IMR-90 (cell line): ENCODE data around the gene ASB6. TPM values are rescaled to one million over a fixed set of nuclear protein-coding genes. Genes with fewer than 3 reads are reported as not detected.

ENCODE experiments used
- ATAC-seq: fragments of 200-7000 bp; cut with Tn5 transposase; 2 replicates; pipeline ENCODE4 v1.9.1; 2020; ENCODE audit warnings: low read depth, mild to moderate bottlenecking, moderate library complexity
- BruUV-seq: library from RNA; stranded (reverse); fragments of 400-500 nt; replicated peaks from 2 replicates; lab custom pipeline; 2021; lab: Mats Ljungman, UMichigan
- CTCF ChIA-PET: fragments of 300-600 bp; formaldehyde crosslinking; extraction: SDS; loops from one replicate; lab custom pipeline; 2021; ENCODE audit warnings: antibody characterized with exemption; lab: Yijun Ruan, JAX
- POLR2A ChIA-PET: fragments of 300-600 bp; sonication (Branson Sonifier 250); formaldehyde crosslinking; loops from one replicate; lab custom pipeline; 2022; ENCODE audit warnings: antibody characterized with exemption; ENCODE audit not compliant: unreplicated experiment; lab: Charles Lee
- DNase-seq: peaks from one replicate; pipeline ENCODE4 v3.0.0; 2013
- H2AFZ ChIP-seq: replicated peaks from 2 replicates; pipeline ENCODE3; 2013; ENCODE audit warnings: low read length, mild to moderate bottlenecking; ENCODE audit not compliant: poor library complexity
- H2AK5ac ChIP-seq: 2 replicates; pipeline ENCODE4 v1.6.1; 2013; ENCODE audit warnings: low read depth, low read length, inconsistent platforms
- H2AK9ac ChIP-seq: replicated peaks from 2 replicates; pipeline ENCODE3; 2013; ENCODE audit warnings: mild to moderate bottlenecking, low read depth, low read length, moderate library complexity; ENCODE audit not compliant: poor library complexity
- H2BK120ac ChIP-seq: 2 replicates; pipeline ENCODE4 v1.6.1; 2013; ENCODE audit warnings: low read depth, low read length, inconsistent platforms
- H2BK15ac ChIP-seq: 3 replicates; pipeline ENCODE4 v1.6.1; 2013; ENCODE audit warnings: low read depth, low read length, inconsistent platforms
- H2BK20ac ChIP-seq: 2 replicates; pipeline ENCODE4 v1.6.1; 2013; ENCODE audit warnings: low read depth, mild to moderate bottlenecking, inconsistent platforms, low read length, moderate library complexity
- H2BK5ac ChIP-seq: 2 replicates; pipeline ENCODE4 v1.6.1; 2013; ENCODE audit warnings: mild to moderate bottlenecking, low read depth, low read length, inconsistent platforms; ENCODE audit not compliant: poor library complexity, severe bottlenecking
- H3K14ac ChIP-seq: replicated peaks from 2 replicates; pipeline ENCODE4 v1.6.1; 2013; ENCODE audit warnings: low read depth, low read length, inconsistent platforms
- H3K18ac ChIP-seq: 2 replicates; pipeline ENCODE4 v1.6.1; 2013; ENCODE audit warnings: low read depth, low read length, control low read depth
- H3K23ac ChIP-seq: 2 replicates; pipeline ENCODE4 v1.6.1; 2013; ENCODE audit warnings: low read depth, low read length, inconsistent platforms
- H3K27ac ChIP-seq: 2 replicates; pipeline ENCODE4 v1.5.1; 2013; ENCODE audit warnings: mild to moderate bottlenecking, control low read depth, low read length; ENCODE audit not compliant: insufficient read depth
- H3K27me3 ChIP-seq: 2 replicates; pipeline ENCODE4 v1.6.1; 2013; ENCODE audit warnings: low read length; ENCODE audit not compliant: control insufficient read depth, insufficient read depth
- H3K36me3 ChIP-seq: 2 replicates; pipeline ENCODE4 v1.6.1; 2013; ENCODE audit warnings: low read length, mixed read lengths; ENCODE audit not compliant: control insufficient read depth, insufficient read depth
- H3K4ac ChIP-seq: 2 replicates; pipeline ENCODE4 v1.6.1; 2013; ENCODE audit warnings: low read depth, low read length, inconsistent platforms
- H3K4me1 ChIP-seq: 2 replicates; pipeline ENCODE4 v1.6.1; 2013; ENCODE audit warnings: low read length, mixed read lengths; ENCODE audit not compliant: control insufficient read depth, insufficient read depth
- H3K4me2 ChIP-seq: 2 replicates; pipeline ENCODE4 v1.6.1; 2013; ENCODE audit warnings: low read depth, mild to moderate bottlenecking, control low read depth, low read length, moderate library complexity
- H3K4me3 ChIP-seq: 2 replicates; pipeline ENCODE4 v1.5.1; 2013; ENCODE audit warnings: low read depth, mild to moderate bottlenecking, control low read depth, low read length, moderate library complexity; ENCODE audit not compliant: insufficient read depth
- H3K56ac ChIP-seq: 2 replicates; pipeline ENCODE4 v1.6.1; 2013; ENCODE audit warnings: low read length, inconsistent platforms; ENCODE audit not compliant: insufficient read depth; ENCODE audit errors: extremely low read depth
- H3K79me1 ChIP-seq, 2 experiments: 2 replicates each; pipeline ENCODE4 v1.6.1; 2013; ENCODE audit warnings: low read length in 2 of 2, inconsistent platforms in 1 of 2, low read depth in 1 of 2
- H3K9ac ChIP-seq: 2 replicates; pipeline ENCODE4 v1.6.1; 2013; ENCODE audit warnings: low read depth, low read length, control low read depth
- H3K9me1 ChIP-seq: 2 replicates; pipeline ENCODE4 v1.6.1; 2013; ENCODE audit warnings: low read length, inconsistent platforms; ENCODE audit not compliant: insufficient read depth
- H3K9me3 ChIP-seq: 2 replicates; pipeline ENCODE4 v1.6.1; 2013; ENCODE audit warnings: low read length; ENCODE audit not compliant: control insufficient read depth, insufficient read depth
- H4K20me1 ChIP-seq: 2 replicates; pipeline ENCODE4 v1.6.1; 2013; ENCODE audit warnings: low read length, inconsistent platforms; ENCODE audit not compliant: insufficient read depth
- H4K5ac ChIP-seq: 2 replicates; pipeline ENCODE4 v1.6.1; 2013; ENCODE audit warnings: mild to moderate bottlenecking, low read depth, low read length, control low read depth
- H4K8ac ChIP-seq, 2 experiments: 2 replicates each; pipeline ENCODE4 v1.6.1; 2013; ENCODE audit warnings: low read depth in 2 of 2, low read length in 2 of 2, control low read depth in 1 of 2, inconsistent platforms in 1 of 2
- H4K91ac ChIP-seq: 2 replicates; pipeline ENCODE4 v1.6.1; 2013; ENCODE audit warnings: low read depth, low read length, inconsistent platforms; ENCODE audit not compliant: insufficient read depth
- BHLHE40 ChIP-seq: fragments of 150-350 bp; IDR thresholded peaks from 2 replicates; pipeline ENCODE4 v1.6.1; 2016; ENCODE audit warnings: mild to moderate bottlenecking, low read depth, low read length
- CEBPB ChIP-seq: IDR thresholded peaks from 2 replicates; pipeline ENCODE4 v1.6.1; 2012; ENCODE audit warnings: low read depth, low read length, improper control_type of control experiment
- CHD1 ChIP-seq: IDR thresholded peaks from 2 replicates; pipeline ENCODE4 v1.6.1; 2012; ENCODE audit warnings: low read depth, low read length, improper control_type of control experiment
- ELK1 ChIP-seq: fragments of 150-350 bp; IDR thresholded peaks from 2 replicates; pipeline ENCODE4 v1.6.1; 2016; ENCODE audit warnings: low read depth, mild to moderate bottlenecking, low read length, moderate library complexity, borderline replicate concordance
- MAFK ChIP-seq: IDR thresholded peaks from 2 replicates; pipeline ENCODE4 v1.6.1; 2012; ENCODE audit warnings: low read depth, low read length, improper control_type of control experiment
- MAZ ChIP-seq: IDR thresholded peaks from 2 replicates; pipeline ENCODE4 v1.6.1; 2012; ENCODE audit warnings: low read depth, mild to moderate bottlenecking, low read length, improper control_type of control experiment, moderate library complexity, borderline replicate concordance
- MXI1 ChIP-seq: IDR thresholded peaks from 2 replicates; pipeline ENCODE4 v1.6.1; 2012; ENCODE audit warnings: low read depth, mild to moderate bottlenecking, low read length, moderate library complexity, borderline replicate concordance
- RCOR1 ChIP-seq: IDR thresholded peaks from 2 replicates; pipeline ENCODE4 v1.6.1; 2012; ENCODE audit warnings: mild to moderate bottlenecking, low read length, improper control_type of control experiment; ENCODE audit not compliant: insufficient replicate concordance
- RFX5 ChIP-seq: IDR thresholded peaks from 2 replicates; pipeline ENCODE4 v1.8.0; 2012; ENCODE audit warnings: low read depth, mild to moderate bottlenecking, low read length, moderate library complexity
- SMC3 ChIP-seq: fragments of 150-350 bp; IDR thresholded peaks from 2 replicates; pipeline ENCODE4 v1.6.1; 2016; ENCODE audit warnings: low read depth, mild to moderate bottlenecking, antibody characterized with exemption, low read length, moderate library complexity
- USF2 ChIP-seq: fragments of 150-350 bp; IDR thresholded peaks from 2 replicates; pipeline ENCODE4 v1.6.1; 2017; ENCODE audit warnings: mild to moderate bottlenecking, antibody characterized with exemption, low read length, low read depth
- WGBS, 2 experiments: methylation state at CpG; one replicate each; pipeline versions ENCODE4 v1.1.5 to v1.1.7; 2013; ENCODE audit warnings: missing lambda C conversion rate in 2 of 2; ENCODE audit not compliant: insufficient read length in 1 of 2; ENCODE audit errors: extremely low coverage in 2 of 2; 5-methylcytosine and 5-hydroxymethylcytosine counted together
- dilution Hi-C: fragments of 300-500 bp; cut with HindIII; formaldehyde crosslinking; loops from one replicate; pipeline ENCODE4 v1.14.3; 2018; ENCODE audit warnings: low sequenced_read_pairs; ENCODE audit not compliant: unreplicated experiment
- in situ Hi-C: fragments of 300-500 bp; cut with MboI; formaldehyde crosslinking; loops from 3 replicates; pipeline ENCODE4 v1.14.3; 2019; ENCODE audit warnings: low sequenced_read_pairs, inconsistent platforms, mixed read lengths
- intact Hi-C: fragments of 100-400 bp; cut with micrococcal nuclease; formaldehyde crosslinking; loops from 2 replicates; pipeline ENCODE4 v1.10.0; 2022
- polyA plus RNA-seq, 3 experiments: library from polyadenylated mRNA; depleted of rRNA; stranded (reverse); fragments of >200 nt; gene quantifications; 2 replicates each; pipeline ENCODE4 v1.2.3, GENCODE V29; 2012; ENCODE audit warnings: low replicate concordance in 1 of 3
- total RNA-seq: library from RNA; depleted of rRNA; stranded (reverse); fragments of >200 nt; gene quantifications from 2 replicates; pipeline ENCODE4 v1.2.3, GENCODE V29; 2012

The ASB6 gene
- total and polyA plus RNA-seq, 2 of the 4 experiments (the other 2 are of a cell fraction), result 9.7 to 28.9 TPM

GRCh38 chr9:129640086-129640870, 1.7 kb downstream of the ASB6 start:
- peaks cover 58% of the 10 kb centered on the region for H4K20me1 ChIP-seq
- no peak overlapping the region for H3K9ac ChIP-seq
- no peaks in the 10 kb centered on the region for H3K27me3 ChIP-seq
- no peak overlapping the region for H3K4ac ChIP-seq
- H3K18ac ChIP-seq, result no peak overlapping the region
- no peak overlapping the region for H2AFZ ChIP-seq
- WGBS, 2 experiments, result 56% methylated on average over 8 of the region's 25 CpGs; no CpG with 5 or more reads in 1 of the 2 experiments
- H2AK9ac ChIP-seq, result no peak overlapping the region
- in situ Hi-C loops (no loop called here), intact Hi-C loops (no loop called here), dilution Hi-C loops (no loop called here)
- no peak overlapping the region for H2BK20ac ChIP-seq
- no peak overlapping the region; the same call in 1 of the 2 replicates for H2AK5ac ChIP-seq
- POLR2A ChIA-PET, result no interaction called here
- no peak overlapping the region for H3K14ac ChIP-seq
- TF ChIP-seq CEBPB, result no peak
- TF ChIP-seq MXI1, result no peak
- no peak for TF ChIP-seq RFX5
- TF ChIP-seq CHD1, result no peak
- TF ChIP-seq MAZ, result no peak
- no peak for TF ChIP-seq MAFK
- TF ChIP-seq USF2, result no peak
- TF ChIP-seq RCOR1, result no peak
- TF ChIP-seq SMC3, result no peak
- no peak for TF ChIP-seq ELK1
- TF ChIP-seq BHLHE40, result no peak
- H4K5ac ChIP-seq, result no peak overlapping the region
- H4K91ac ChIP-seq, result no peak overlapping the region
- no peak overlapping the region for H4K8ac ChIP-seq
- no peaks in the 10 kb centered on the region for H3K9me3 ChIP-seq
- H3K36me3 ChIP-seq, result peaks cover 36% of the 10 kb centered on the region
- H2BK5ac ChIP-seq, result no peak overlapping the region
- H3K4me3 ChIP-seq, result peak overlapping the region; percentile 81; the same call in 1 of the 2 replicates
- peak overlapping the region; percentile 4; the same call in 1 of the 2 replicates for H3K27ac ChIP-seq
- CTCF ChIA-PET, result interaction anchor here (0.6 to 1.3 kb wide), 4 partner anchors 14 to 509 kb away, joined by 3 to 5 read pairs (median 4); partner anchors contain the start of gene NTMT1
- no TSS peak for BruUV-seq
- H3K23ac ChIP-seq, result no peak overlapping the region
- H2BK15ac ChIP-seq, result no peak overlapping the region
- H2BK120ac ChIP-seq, result no peak overlapping the region
- ATAC-seq (no peak), DNase-seq (peak; percentile 39)
- no peaks in the 10 kb centered on the region for H3K9me1 ChIP-seq
- H3K4me1 ChIP-seq, result peaks cover 15% of the 10 kb centered on the region
- H3K4me2 ChIP-seq, result peak overlapping the region; percentile 83
- H3K79me1 ChIP-seq, result peaks cover 3 to 61% of the 10 kb centered on the region in 2 experiments; a peak in 3 of 4 replicates
- H3K56ac ChIP-seq, result 0 out of 2 replicates have a peak overlapping the region, but pooled peaks have one; percentile 6
